ENCODE data around the gene NETO2. TPM values are rescaled to one million over a fixed set of nuclear protein-coding genes. Genes with fewer than 3 reads are reported as not detected.

Gene NETO2
- total RNA-seq, 1 donor from 2014 or later = 50.3 TPM

DNA sequence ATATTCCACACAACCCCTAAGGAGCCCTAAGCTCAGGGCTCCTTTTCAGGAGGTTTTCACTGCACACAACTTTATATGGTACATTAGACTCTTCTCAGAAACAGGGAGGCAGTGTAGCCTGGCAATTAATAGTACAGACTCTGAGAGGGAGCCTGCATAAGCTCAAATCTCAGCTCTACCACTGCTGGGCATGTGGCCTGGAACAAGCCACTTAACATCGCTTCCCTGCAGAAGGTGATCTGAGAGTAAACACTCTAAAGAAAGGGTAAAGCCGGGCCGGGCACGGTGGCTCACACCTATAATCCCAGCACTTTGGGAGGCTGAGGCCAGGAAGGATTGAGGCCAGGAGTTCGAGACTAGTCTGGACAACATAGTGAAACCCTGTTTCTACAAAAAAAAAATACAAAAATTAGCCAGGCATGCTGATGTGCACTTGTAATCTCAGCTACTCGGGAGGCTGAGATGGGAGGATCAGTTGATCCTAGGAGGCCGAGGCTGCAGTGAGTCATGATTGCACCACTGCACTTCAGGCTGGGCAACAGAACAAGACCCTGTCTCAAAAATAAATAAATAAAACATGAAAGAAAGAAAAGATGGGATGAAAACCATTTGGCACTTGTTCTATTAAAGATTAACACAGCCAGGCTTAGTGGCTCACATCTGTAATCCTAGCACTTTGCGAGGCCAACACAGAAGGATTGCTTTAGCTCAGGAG, 99.6 kb downstream of the NETO2 start:
- DNase-seq (ENCODE audit: extremely low spot score, unreplicated experiment) = no peak
- Mint-ChIP-seq H3K4me1 (ENCODE audit: unreplicated experiment) (peaks cover 6% of the 10 kb centered on the region), H3K27me3 (no peaks in the 10 kb centered on the region), H3K27ac (no peak overlapping the region), H3K36me3 (no peaks in the 10 kb centered on the region), H3K4me3 (no peak overlapping the region), H3K9me3 (no peaks in the 10 kb centered on the region)
- TF ChIP-seq, protein P1, sequence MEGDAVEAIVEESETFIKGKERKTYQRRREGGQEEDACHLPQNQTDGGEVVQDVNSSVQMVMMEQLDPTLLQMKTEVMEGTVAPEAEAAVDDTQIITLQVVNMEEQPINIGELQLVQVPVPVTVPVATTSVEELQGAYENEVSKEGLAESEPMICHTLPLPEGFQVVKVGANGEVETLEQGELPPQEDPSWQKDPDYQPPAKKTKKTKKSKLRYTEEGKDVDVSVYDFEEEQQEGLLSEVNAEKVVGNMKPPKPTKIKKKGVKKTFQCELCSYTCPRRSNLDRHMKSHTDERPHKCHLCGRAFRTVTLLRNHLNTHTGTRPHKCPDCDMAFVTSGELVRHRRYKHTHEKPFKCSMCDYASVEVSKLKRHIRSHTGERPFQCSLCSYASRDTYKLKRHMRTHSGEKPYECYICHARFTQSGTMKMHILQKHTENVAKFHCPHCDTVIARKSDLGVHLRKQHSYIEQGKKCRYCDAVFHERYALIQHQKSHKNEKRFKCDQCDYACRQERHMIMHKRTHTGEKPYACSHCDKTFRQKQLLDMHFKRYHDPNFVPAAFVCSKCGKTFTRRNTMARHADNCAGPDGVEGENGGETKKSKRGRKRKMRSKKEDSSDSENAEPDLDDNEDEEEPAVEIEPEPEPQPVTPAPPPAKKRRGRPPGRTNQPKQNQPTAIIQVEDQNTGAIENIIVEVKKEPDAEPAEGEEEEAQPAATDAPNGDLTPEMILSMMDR (conservative IDR thresholded peaks at IDR 0.05) = no peak

DNA sequence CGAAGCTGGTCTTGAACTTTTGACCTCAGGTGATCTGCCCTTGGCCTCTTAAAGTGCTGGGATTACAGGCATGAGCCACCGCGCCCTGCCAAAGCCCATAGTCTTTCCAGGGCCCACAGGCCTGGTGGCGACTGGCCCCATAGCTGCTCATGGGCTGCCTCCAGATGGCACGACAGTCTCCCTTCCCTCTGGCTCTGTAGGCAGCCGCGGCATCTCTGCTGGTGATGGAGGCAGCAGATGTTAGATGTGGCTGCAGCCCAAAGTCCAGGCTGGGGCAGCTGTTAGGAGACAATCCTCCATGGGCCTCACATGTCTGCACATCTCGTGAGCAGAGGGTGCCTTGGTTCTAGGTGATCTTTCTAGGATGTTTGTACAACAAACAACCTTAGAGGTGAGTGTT, 100.5 kb downstream of the NETO2 start:
- Mint-ChIP-seq H3K27ac (no peak overlapping the region), H3K27me3 (peaks cover 2% of the 10 kb centered on the region), H3K4me3 (no peak overlapping the region), H3K4me1 (ENCODE audit: unreplicated experiment) (peaks cover 6% of the 10 kb centered on the region), H3K36me3 (no peaks in the 10 kb centered on the region), H3K9me3 (no peaks in the 10 kb centered on the region)
- TF ChIP-seq, protein P1 (conservative IDR thresholded peaks at IDR 0.05) = no peak
- no peak for DNase-seq (ENCODE audit: extremely low spot score, unreplicated experiment)

DNA sequence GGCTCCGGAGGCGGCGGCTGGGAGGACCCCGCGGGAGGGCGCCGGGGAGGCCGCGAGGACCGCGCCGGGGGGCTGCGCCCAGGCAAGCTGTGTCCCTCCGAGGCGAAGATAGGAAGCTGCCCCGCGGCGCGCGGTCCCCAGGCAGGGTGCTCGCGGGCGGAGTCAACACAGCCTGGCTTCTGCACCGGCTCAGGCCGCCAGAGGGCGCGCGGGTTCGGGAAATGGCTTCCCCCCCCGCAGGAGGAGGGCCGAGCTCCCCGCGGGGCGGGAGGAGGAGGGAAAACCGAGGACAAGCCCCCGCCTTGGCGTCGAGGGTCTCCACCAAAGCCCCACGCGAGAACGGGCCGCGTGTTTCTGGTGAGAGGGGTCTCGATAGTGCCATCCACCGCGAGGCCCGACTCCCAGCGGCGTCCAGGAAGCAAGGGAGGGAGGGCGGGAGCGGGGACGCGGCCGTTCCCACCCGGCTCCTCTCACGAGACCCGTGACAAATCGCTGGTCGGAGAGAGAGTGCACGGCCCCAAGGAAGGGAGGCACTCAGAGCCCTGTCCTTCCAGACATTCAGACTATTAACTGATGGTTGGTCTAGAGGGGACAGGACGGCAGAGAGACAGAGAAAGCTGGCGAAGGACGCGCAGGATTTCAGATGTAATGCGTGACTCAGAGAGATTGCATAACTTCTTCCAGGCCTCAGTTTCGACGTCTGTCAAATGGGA, 105.8 kb downstream of the NETO2 start:
- Mint-ChIP-seq H3K27ac (no peak overlapping the region), H3K4me1 (ENCODE audit: unreplicated experiment) (no peaks in the 10 kb centered on the region), H3K9me3 (no peaks in the 10 kb centered on the region), H3K36me3 (no peaks in the 10 kb centered on the region), H3K27me3 (peaks cover 14% of the 10 kb centered on the region), H3K4me3 (peak overlapping the region; percentile 81)
- TF ChIP-seq, protein P1 (conservative IDR thresholded peaks at IDR 0.05) = peak; percentile 99
- peak; percentile 93 for DNase-seq (ENCODE audit: extremely low spot score, unreplicated experiment)

DNA sequence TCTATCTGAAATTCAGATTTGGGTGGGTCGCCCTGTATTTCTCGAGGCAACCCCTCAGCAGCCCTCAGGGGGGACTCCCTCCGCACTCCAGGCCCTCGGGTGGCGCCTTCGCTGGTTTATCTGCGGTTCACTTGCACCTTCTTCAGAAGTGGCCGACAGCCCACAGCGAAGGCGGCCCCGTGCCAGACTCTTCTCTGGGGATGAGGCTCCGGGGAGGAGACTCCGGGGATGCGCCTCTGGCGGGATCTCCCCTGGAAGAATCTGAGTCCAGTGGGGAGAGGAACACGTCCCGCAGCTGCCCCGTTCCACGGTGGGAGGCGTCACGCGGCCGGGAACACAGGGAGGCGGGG, 106.4 kb downstream of the NETO2 start:
- no peak for DNase-seq (ENCODE audit: extremely low spot score, unreplicated experiment)
- TF ChIP-seq, protein P1 (conservative IDR thresholded peaks at IDR 0.05) = no peak

DNA sequence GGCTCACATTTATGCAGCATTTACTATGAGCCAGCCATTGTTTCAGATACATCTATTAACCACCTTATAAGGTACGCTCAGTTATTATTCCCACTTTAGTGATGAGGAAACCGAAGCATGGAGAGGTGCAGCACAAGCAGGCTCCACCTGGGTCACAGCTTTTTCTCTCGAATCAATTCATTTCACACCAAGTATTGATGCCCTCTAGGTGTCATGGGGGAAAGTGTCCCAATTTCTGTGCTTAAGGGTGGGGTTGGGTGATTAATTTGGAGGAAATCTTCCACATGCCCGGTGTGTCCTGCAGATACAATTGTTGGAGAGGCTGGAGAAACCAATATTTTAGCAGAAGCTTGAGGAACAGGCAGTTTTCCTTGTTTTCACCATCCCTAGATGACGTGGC, 107.5 kb downstream of the NETO2 start:
- H3K36me3 Mint-ChIP-seq = no peaks in the 10 kb centered on the region
- H3K9me3 Mint-ChIP-seq = no peaks in the 10 kb centered on the region
- no peak overlapping the region for H3K27ac Mint-ChIP-seq
- no peak for DNase-seq (ENCODE audit: extremely low spot score, unreplicated experiment)
- no peaks in the 10 kb centered on the region for H3K4me1 Mint-ChIP-seq (ENCODE audit: unreplicated experiment)
- peak overlapping the region; percentile 75 for H3K4me3 Mint-ChIP-seq
- peaks cover 14% of the 10 kb centered on the region for H3K27me3 Mint-ChIP-seq
- TF ChIP-seq, protein P1 (conservative IDR thresholded peaks at IDR 0.05) = no peak

More for the DNA sequence above, 106.4 kb downstream of the NETO2 start:
- H3K4me1 Mint-ChIP-seq (ENCODE audit: unreplicated experiment) = no peaks in the 10 kb centered on the region
- no peaks in the 10 kb centered on the region for H3K9me3 Mint-ChIP-seq
- H3K4me3 Mint-ChIP-seq = peak overlapping the region; percentile 81
- H3K36me3 Mint-ChIP-seq = no peaks in the 10 kb centered on the region
- no peak overlapping the region for H3K27ac Mint-ChIP-seq
- peaks cover 14% of the 10 kb centered on the region for H3K27me3 Mint-ChIP-seq
